ENCODE data around the gene EHMT2. TPM values are rescaled to one million over a fixed set of nuclear protein-coding genes. Genes with fewer than 3 reads are reported as not detected.

EHMT2 gene
- total and polyA plus RNA-seq, 2 of the 4 experiments (the other 2 are of a cell fraction), result 38.0 to 51.2 TPM

DNA sequence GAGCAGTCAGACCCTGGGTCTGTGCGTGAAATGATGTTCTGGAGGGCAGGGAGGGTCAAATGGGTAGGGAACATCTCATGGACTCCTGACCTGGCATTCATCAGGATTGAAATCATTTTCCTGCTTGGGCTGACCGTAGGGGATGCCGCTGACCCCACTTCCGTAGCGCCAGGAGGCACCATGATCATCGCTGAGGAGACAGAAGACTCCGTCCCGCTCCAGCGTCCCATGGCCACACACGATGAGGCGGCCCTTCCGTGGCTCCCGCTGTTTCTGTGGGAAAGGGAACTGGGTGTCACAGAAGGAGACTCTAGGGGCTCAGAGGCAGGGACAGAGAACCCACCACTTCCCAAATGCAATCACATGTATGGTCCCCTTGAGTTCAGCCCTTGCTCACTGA lies 37.1 kb downstream of the EHMT2 start:
- Histone ChIP-seq H3K9me3 (ENCODE audit: control insufficient read depth, insufficient read depth, low read length) (no peaks in the 10 kb centered on the region), H2BK5ac (ENCODE audit: low read depth, low read length, poor library complexity, severe bottlenecking) (no peak overlapping the region), H3K79me1 (ENCODE audit: low read depth in 1 of 2, low read length in 2 of 2) (peaks cover 7 to 20% of the 10 kb centered on the region in 2 experiments; a peak in 2 of 4 replicates), H3K4me1 (ENCODE audit: control insufficient read depth, insufficient read depth, low read length) (peaks cover 4% of the 10 kb centered on the region), H4K8ac (ENCODE audit: low read depth in 2 of 2, low read length in 2 of 2) (no peak overlapping the region), H3K4ac (ENCODE audit: low read depth, low read length) (no peak overlapping the region), H2AK9ac (replicated peaks; ENCODE audit: low read depth, low read length, poor library complexity) (no peak overlapping the region), H2AFZ (replicated peaks; ENCODE audit: low read length, poor library complexity) (no peak overlapping the region), H3K56ac (ENCODE audit: extremely low read depth, insufficient read depth, low read length) (no peak overlapping the region), H4K5ac (ENCODE audit: low read depth, low read length) (no peak overlapping the region), H3K9me1 (ENCODE audit: insufficient read depth, low read length) (peaks cover 2% of the 10 kb centered on the region; the same call in 1 of the 2 replicates), H2BK120ac (ENCODE audit: low read depth, low read length) (no peak overlapping the region), H3K14ac (replicated peaks; ENCODE audit: low read depth, low read length) (no peak overlapping the region), H3K23ac (ENCODE audit: low read depth, low read length) (no peak overlapping the region), H3K18ac (ENCODE audit: low read depth, low read length) (no peak overlapping the region), H2BK20ac (ENCODE audit: low read depth, low read length) (no peak overlapping the region), H3K9ac (ENCODE audit: low read depth, low read length) (no peak overlapping the region), H3K27me3 (ENCODE audit: control insufficient read depth, insufficient read depth, low read length) (no peaks in the 10 kb centered on the region), H2BK15ac (ENCODE audit: low read depth, low read length) (no peak overlapping the region), H4K20me1 (ENCODE audit: insufficient read depth, low read length) (no peaks in the 10 kb centered on the region), H3K4me2 (ENCODE audit: low read depth, low read length) (no peak overlapping the region), H2AK5ac (ENCODE audit: low read depth, low read length) (no peak overlapping the region), H3K27ac (ENCODE audit: insufficient read depth, low read length) (no peak overlapping the region), H4K91ac (ENCODE audit: insufficient read depth, low read depth, low read length) (no peak overlapping the region), H3K36me3 (ENCODE audit: control insufficient read depth, insufficient read depth, low read length) (peaks cover 23% of the 10 kb centered on the region), H3K4me3 (ENCODE audit: insufficient read depth, low read depth, low read length) (no peak overlapping the region)
- CTCF ChIA-PET, result no interaction called here
- ATAC-seq (ENCODE audit: low read depth) (no peak), DNase-seq (no peak)
- TF ChIP-seq, protein P1, sequence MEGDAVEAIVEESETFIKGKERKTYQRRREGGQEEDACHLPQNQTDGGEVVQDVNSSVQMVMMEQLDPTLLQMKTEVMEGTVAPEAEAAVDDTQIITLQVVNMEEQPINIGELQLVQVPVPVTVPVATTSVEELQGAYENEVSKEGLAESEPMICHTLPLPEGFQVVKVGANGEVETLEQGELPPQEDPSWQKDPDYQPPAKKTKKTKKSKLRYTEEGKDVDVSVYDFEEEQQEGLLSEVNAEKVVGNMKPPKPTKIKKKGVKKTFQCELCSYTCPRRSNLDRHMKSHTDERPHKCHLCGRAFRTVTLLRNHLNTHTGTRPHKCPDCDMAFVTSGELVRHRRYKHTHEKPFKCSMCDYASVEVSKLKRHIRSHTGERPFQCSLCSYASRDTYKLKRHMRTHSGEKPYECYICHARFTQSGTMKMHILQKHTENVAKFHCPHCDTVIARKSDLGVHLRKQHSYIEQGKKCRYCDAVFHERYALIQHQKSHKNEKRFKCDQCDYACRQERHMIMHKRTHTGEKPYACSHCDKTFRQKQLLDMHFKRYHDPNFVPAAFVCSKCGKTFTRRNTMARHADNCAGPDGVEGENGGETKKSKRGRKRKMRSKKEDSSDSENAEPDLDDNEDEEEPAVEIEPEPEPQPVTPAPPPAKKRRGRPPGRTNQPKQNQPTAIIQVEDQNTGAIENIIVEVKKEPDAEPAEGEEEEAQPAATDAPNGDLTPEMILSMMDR (conservative IDR thresholded peaks at IDR 0.05; ENCODE audit: low read depth, low read length), result no peak
- no peak for TF ChIP-seq SMC3 (IDR thresholded peaks at IDR 0.05; ENCODE audit: low read depth, low read length)
- TF ChIP-seq BHLHE40 (IDR thresholded peaks at IDR 0.05; ENCODE audit: low read depth, low read length), result no peak
- TF ChIP-seq CHD1 (IDR thresholded peaks at IDR 0.05; ENCODE audit: low read depth, low read length), result no peak
- TF ChIP-seq MXI1 (IDR thresholded peaks at IDR 0.05; ENCODE audit: borderline replicate concordance, low read depth, low read length), result no peak
- TF ChIP-seq FOS (IDR thresholded peaks at IDR 0.05; ENCODE audit: low read depth, low read length), result no peak
- no peak for TF ChIP-seq MAFK (IDR thresholded peaks at IDR 0.05; ENCODE audit: low read depth, low read length)
- no peak for TF ChIP-seq RAD21 (IDR thresholded peaks at IDR 0.05; ENCODE audit: low read length)
- TF ChIP-seq, protein P2, sequence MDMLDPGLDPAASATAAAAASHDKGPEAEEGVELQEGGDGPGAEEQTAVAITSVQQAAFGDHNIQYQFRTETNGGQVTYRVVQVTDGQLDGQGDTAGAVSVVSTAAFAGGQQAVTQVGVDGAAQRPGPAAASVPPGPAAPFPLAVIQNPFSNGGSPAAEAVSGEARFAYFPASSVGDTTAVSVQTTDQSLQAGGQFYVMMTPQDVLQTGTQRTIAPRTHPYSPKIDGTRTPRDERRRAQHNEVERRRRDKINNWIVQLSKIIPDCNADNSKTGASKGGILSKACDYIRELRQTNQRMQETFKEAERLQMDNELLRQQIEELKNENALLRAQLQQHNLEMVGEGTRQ (IDR thresholded peaks at IDR 0.05; ENCODE audit: low read depth, low read length), result no peak
- no peak for TF ChIP-seq NFE2L2 (IDR thresholded peaks at IDR 0.05; ENCODE audit: low read depth, low read length)
- no peak for TF ChIP-seq MAZ (IDR thresholded peaks at IDR 0.05; ENCODE audit: borderline replicate concordance, low read depth, low read length)
- TF ChIP-seq, protein P3, sequence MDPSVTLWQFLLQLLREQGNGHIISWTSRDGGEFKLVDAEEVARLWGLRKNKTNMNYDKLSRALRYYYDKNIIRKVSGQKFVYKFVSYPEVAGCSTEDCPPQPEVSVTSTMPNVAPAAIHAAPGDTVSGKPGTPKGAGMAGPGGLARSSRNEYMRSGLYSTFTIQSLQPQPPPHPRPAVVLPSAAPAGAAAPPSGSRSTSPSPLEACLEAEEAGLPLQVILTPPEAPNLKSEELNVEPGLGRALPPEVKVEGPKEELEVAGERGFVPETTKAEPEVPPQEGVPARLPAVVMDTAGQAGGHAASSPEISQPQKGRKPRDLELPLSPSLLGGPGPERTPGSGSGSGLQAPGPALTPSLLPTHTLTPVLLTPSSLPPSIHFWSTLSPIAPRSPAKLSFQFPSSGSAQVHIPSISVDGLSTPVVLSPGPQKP (IDR thresholded peaks at IDR 0.05; ENCODE audit: borderline replicate concordance, low read depth, low read length), result no peak
- TF ChIP-seq RFX5 (IDR thresholded peaks at IDR 0.05; ENCODE audit: low read depth, low read length), result no peak
- TF ChIP-seq CEBPB (IDR thresholded peaks at IDR 0.05; ENCODE audit: low read depth, low read length), result no peak
- no peak for TF ChIP-seq POLR2A (IDR thresholded peaks at IDR 0.05; ENCODE audit: low read depth, low read length)
- no peak for TF ChIP-seq RCOR1 (IDR thresholded peaks at IDR 0.05; ENCODE audit: insufficient replicate concordance, low read length)
- in situ Hi-C loops (cut with MboI; ENCODE audit: low sequenced_read_pairs) (no loop called here), intact Hi-C loops (cut with micrococcal nuclease) (no loop called here), dilution Hi-C loops (cut with HindIII; ENCODE audit: low sequenced_read_pairs, unreplicated experiment) (no loop called here)
- BruUV-seq (replicated peaks), result no TSS peak
- WGBS, 2 experiments (ENCODE audit: extremely low coverage in 2 of 2, insufficient read length in 1 of 2), result 100% methylated on average over 1 of the region's 13 CpGs; no CpG with 5 or more reads in 1 of the 2 experiments
- POLR2A ChIA-PET (ENCODE audit: unreplicated experiment), result no interaction called here
